ENCODE measurements around the gene EPHA10.

Gene EPHA10

DNA sequence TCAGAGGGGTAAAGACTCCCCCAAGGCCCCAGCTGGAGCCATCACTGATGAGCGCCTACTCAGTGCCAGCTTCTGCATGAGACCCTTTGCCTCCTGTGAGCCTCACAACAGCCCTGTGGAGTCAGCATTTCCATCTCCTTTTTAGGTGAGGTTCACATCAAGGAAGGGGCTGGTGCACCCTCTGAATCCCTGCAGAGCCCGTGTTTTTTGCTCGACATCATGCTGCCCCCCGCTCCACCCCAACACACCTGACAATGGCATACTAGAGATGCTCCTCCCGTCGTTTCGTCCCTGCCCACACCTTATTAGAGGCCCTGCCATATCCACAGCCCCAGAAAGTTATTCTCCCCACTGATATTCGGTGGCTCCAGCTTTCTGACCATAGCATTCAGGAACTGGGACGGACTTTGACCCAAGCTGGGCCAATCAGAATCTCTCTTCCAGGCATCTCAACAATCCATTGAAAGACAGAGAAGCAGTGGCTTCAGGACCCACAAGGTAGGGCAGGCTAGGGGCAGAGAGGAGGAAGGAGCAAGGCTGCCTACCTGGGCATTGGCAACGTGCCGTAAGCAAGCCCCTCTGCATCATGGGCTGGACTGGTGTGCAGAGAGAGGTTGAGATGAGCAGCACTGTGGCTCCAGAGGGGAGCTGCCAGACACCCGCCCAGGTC lies 32.7 kb downstream of the EPHA10 start:
- DNase-seq = no peak

GRCh38 chr1:37731312-37732019 lies 33.5 kb downstream of the EPHA10 start:
- no peak for DNase-seq

DNA sequence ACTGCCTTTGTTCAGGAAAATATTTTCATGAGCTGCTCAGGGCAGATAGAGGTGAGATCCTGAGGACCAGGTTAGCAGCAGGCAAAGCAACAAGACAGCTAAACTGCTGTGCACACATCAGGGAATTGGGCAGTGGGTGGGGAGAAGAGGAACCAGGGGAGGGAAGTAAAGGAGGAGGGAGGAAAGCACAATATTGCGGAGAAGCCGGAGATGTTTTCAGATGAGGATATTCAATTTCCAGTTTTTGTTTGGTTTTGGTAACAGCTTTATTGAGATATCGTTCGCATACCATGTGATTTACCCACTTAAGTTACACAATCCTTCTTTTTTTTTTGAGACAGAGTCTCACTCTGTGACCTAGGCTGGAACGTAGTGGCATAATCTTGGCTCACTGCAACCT lies 34.5 kb downstream of the EPHA10 start:
- DNase-seq = peak; percentile 29

GRCh38 chr1:37728416-37728815 lies 36.5 kb downstream of the EPHA10 start:
- no peak for DNase-seq

- DNase-seq = no peak
These were observed 38.0 kb downstream of the EPHA10 start for GRCh38 chr1:37726751-37727585.

DNA sequence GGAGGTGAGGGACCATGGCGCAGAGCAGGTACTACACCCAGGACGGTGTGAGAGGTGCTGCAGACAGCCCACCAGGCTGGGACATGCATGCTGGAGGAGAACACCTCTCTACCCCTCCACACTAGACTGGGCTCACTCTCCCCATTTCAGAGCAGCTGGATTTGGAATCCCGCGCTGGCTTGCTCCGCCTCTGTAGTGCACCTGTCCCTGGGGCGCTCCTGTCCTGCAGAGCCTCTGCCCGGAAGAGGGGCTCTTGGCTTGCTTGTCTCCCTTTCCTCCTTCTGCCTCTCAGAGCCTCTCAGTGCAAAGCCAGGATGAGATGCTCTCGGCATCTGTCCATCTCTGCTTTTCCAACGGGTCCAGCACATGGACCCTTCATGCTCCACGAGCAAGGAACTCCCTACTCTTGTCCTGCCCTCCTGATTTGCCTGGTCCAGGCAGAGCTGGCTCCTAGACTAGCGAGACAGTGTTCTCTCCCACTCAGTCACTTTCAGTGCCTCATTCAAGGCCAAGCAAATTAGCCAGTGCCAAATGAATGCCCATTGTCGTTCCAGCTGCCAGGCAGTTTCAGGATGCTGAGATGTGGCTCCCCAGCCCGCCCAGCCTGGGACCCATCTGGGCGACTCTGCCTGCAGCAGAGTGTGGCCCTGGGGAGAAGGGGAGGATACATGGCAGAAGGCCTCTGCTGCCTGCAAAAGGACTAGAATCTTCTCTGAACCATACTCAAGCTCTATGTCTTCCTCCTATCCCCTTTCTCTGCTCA lies 38.9 kb downstream of the EPHA10 start:
- no peak for DNase-seq

DNA sequence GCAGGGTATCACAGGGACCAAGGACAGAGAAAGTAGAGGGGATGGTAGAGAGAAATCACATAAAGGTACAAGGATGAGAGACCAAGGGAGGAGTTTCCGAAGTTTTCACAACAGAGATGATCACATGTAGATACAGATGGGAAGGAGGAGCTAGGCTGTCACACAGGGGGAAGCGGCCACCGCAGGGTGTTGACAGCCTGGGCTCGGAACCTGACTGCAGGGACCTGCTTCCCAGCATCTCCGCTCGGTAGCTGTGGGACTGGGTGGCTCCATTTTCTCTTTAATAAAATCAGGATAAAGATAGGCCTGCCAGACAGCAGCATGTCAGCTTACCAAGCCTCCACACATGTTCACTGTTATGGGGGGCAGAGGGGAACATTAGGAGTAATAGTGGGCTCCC lies 40.3 kb downstream of the EPHA10 start:
- DNase-seq = no peak

DNA sequence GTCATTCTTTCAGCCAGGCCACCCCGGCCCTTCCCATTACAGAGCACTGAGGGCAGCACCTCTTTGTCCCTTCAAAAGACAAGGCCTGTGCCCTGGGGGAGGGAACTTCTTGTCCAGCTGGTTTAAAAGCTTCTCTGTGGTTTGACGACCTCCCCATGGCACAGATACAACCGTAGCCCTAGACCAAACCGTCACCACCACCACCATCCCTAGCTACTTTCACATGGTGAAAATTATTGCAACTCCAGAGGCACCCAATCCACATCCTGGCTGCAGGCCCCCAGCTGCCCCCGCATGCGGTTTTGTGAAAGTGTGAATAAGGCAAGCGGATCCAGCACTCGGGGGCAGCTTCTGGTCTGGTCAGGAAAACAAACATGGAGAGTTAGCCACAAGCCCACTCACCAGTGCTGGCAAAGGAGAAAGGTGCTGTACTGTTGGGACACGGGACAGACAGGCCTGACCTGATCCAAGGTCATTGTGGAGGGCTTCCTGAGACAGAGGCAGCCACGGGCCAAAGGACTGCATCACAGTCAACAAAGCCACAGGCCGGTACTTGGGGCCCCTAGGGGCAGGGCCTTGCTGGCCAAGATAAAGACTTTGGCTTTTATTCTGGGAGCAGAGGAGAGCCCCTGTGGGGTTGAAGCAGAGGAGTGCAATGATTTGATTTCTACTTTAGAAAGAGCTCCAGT lies 41.4 kb downstream of the EPHA10 start:
- no peak for DNase-seq

DNA sequence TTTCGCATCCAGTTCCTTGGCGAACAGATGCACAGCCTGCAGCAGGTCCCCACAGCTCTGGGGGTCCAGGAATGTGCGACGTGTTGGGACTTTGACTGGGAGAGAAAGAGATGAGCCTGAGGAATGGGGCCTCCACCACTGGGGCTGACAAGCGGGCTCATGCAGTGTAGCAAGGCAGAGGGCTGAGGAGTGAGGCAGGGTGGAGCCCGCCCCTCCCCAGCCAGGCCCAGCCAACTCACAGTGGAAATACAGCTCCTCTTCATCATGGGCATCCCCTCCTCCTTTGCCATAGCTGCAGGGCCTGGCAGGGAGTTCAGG lies 41.9 kb downstream of the EPHA10 start:
- DNase-seq = no peak

- DNase-seq = no peak
These were observed 42.5 kb downstream of the EPHA10 start for GRCh38 chr1:37722181-37723071.

GRCh38 chr1:37721565-37721964 lies 43.4 kb downstream of the EPHA10 start:
- DNase-seq = no peak

DNA sequence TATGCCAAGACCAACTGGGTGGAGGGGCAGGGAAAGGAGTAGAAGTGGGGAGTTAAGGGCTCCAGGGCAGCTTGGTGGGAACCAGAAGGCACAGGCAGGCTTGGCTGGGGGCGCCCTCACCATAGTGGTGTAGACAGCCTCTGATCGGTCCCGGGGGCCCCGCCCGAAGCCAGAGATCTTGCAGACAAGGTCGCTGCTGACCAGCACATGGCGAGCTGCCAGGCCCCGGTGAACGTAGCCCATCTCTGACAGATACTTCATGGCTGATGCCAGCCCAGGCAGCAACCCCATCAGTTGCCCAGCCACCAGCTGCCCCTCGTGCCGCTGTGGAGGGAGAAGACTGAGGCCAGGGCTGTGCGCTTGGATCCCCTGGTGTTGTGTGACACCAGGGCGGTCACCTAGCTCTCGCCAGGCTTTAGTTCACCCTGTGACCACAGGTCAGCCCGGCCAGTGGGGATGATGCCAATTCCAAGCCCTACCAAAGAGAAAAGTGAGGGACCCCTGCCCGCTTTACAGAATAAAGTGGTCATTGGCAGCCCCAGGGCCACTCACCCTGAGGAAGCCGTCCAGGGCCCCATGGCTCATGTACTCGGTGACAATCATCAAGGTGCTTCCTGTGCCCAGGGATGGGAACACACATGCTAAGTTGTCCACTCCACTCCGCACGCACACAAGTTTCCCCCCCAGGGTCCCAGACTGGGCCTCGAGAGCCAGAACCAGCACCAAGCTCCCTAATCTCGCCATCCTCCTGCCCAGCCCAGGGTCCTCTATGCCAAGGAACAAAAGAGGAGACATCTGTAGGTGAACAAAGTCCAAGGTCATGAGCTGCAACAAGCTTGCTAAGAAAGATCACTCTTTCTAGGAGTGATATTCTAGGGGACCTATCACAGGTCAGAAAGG lies 44.4 kb downstream of the EPHA10 start:
- DNase-seq = no peak

GRCh38 chr1:37719572-37720195 lies 45.2 kb downstream of the EPHA10 start:
- no peak for DNase-seq

- no peak for DNase-seq
These were observed 45.9 kb downstream of the EPHA10 start for GRCh38 chr1:37718901-37719571.

DNA sequence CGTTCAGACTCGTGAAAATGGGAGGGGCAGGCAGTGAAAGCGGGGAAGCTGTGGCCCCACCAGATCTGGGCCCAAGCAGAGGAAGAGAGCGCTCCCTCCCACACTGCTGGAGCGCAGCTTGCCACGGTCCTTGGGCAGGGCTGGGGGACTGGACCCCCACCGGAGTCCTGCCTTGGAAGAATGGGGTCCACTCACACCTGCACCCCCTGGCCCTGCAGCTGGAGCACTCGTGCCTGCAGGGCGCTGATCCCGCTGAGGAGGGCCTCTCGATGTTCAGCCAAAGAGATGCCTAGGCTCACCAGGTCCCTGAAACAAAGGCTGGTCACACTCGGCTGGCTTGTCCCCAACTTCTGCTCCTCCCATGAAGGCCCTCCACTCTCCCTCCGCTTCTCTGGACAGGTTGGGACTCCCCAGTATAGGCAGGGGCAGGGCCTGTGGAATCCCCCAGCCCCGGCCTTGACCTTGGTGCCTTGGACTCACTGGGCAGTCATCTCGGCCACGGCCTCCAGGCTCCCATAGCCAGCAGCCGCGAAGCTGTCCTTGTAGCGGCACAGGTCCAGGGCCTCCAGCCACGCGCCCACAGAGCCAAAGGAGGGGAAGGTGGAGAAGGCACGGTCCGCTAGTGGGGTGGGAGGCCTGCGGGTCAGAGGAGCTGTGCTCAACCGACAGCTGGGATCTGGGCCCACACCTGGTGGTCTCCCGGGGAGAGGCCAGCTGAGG lies 46.6 kb downstream of the EPHA10 start:
- DNase-seq = no peak

DNA sequence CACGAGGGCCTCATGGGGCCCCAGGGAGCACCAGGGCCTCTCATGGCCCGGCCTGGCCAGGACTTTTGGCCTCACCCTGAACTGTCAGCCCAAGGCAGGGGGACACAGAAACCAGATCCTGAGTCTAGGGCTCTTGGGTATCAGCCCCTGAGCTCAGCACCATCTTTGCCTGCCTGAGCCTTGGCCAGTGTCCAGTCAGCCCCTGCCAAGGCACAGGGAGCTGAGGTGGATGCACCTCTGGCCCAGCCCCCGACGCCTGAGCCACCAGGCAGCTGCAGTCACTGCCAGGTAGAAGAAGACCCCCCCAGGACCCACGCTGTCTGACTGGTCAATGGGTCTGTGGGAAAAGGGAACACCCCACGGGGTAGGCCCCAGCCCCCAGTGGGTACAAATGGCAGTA lies 47.3 kb downstream of the EPHA10 start:
- DNase-seq = no peak

DNA sequence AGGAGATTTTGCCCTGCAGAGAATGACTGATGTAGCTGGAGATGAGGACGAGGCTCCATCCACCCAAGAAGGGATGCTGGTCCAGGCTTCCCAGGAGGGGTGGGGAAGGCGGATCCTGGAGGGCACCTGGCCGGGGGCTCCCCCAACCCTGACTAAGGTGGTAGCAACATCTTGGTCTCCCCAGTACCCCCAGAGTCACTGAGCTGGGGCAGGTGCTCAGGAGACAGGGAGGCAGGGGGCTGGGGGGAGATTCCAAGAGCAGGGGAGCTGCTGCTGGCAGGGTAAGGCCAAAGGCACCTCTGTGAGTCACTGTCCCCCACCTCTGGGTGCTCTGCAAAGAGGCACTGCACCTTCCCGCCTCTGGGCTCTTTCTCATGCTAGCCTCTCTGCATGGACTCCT lies 48.6 kb downstream of the EPHA10 start:
- no peak for DNase-seq

- DNase-seq = no peak
These were observed 50.2 kb downstream of the EPHA10 start for GRCh38 chr1:37714689-37715088.

- DNase-seq = no peak
These were observed 50.7 kb downstream of the EPHA10 start for GRCh38 chr1:37714226-37714625.
